Heart left ventricle (tissue), 16 donors: Measurements from ENCODE around the gene RAB10. TPM values are rescaled to one million over a fixed set of nuclear protein-coding genes. Genes with fewer than 3 reads are reported as not detected.

Experiments used
- ATAC-seq, 4 donors: fragments of 200-7000 bp; cut with Tn5 transposase; one replicate each; pipeline ENCODE4 v1.9.1; 2020 to 2022; ENCODE audit warnings: moderate library complexity in 4 of 4, mild to moderate bottlenecking in 3 of 4, moderate number of reproducible peaks in 1 of 4
- DNase-seq, 5 donors: peaks; one replicate each; pipeline ENCODE4 v3.0.0-alpha.2; 2020
- H3K27ac ChIP-seq, 12 donors: fragments of 200-600 bp; sonication (generic) in 4 of 12; one replicate each; pipeline versions ENCODE4 v1.5.0 to v1.8.0; 2016 to 2022; ENCODE audit warnings: mild to moderate bottlenecking in 2 of 12
- H3K27me3 ChIP-seq, 9 donors: fragments of 200-600 bp; sonication (generic) in 2 of 9; one replicate each; pipeline versions ENCODE4 v1.5.1 to v1.8.0; 2016 to 2022; ENCODE audit warnings: mild to moderate bottlenecking in 3 of 9
- H3K36me3 ChIP-seq, 9 donors: fragments of 200-600 bp; sonication (generic) in 2 of 9; one replicate each; pipeline versions ENCODE4 v1.5.0 to v1.8.0; 2018 to 2022; ENCODE audit warnings: mild to moderate bottlenecking in 2 of 9
- H3K4me1 ChIP-seq, 12 donors: fragments of 200-600 bp; sonication (generic) in 4 of 12; one replicate each; pipeline versions ENCODE4 v1.5.0 to v1.8.0; 2016 to 2022; ENCODE audit warnings: mild to moderate bottlenecking in 3 of 12
- H3K4me3 ChIP-seq, 12 donors: fragments of 200-600 bp; sonication (generic) in 4 of 12; one replicate each; pipeline versions ENCODE4 v1.5.0 to v1.8.0; 2017 to 2022; ENCODE audit warnings: mild to moderate bottlenecking in 9 of 12, moderate library complexity in 4 of 12
- H3K9me3 ChIP-seq, 12 donors: fragments of 200-600 bp; sonication (generic) in 4 of 12; one replicate each; pipeline versions ENCODE4 v1.5.0 to v1.8.0; 2016 to 2022; ENCODE audit warnings: mild to moderate bottlenecking in 1 of 12
- POLR2A ChIP-seq, 2 donors: fragments of 450-650 bp; IDR thresholded peaks; one replicate each; pipeline ENCODE4 v1.6.1; 2017; ENCODE audit warnings: antibody characterized with exemption in 2 of 2, mild to moderate bottlenecking in 2 of 2, moderate library complexity in 2 of 2
- WGBS, 4 donors: extraction: QIAGEN DNeasy Blood & Tissue Kit in 2 of 4; methylation state at CpG; one replicate each; pipeline versions ENCODE4 v1.1.5 to v1.1.7; 2013 to 2018; 5-methylcytosine and 5-hydroxymethylcytosine counted together
- intact Hi-C, 10 donors: fragments of 100-400 bp; cut with DNase I; formaldehyde crosslinking; loops; one replicate each; pipeline versions ENCODE4 v1.11.1 to v1.14.2; 2022
- polyA plus RNA-seq, 2 donors: library from polyadenylated mRNA; stranded (reverse); fragments of 200-250 nt; gene quantifications; one replicate each; pipeline ENCODE4 v1.2.3, GENCODE V29; 2013
- total RNA-seq, 9 donors: library from RNA; depleted of rRNA in 2 of 9; stranded (reverse); fragments of >200 nt in 2 of 9; fragmentation: NEBNext Ultra II Directional in 3 of 9; extraction: Animal tissue kit (Norgen Biotek cat#: 25700) in 3 of 9; gene quantifications; one replicate each; pipeline versions ENCODE4 v1.1.0 to v1.2.4, GENCODE V29; 2016 to 2023
- TF ChIP-seq, protein P1 (sequence below), 12 donors: fragments of 200-600 bp; sonication (generic) in 4 of 12; IDR thresholded peaks; one replicate each; pipeline versions ENCODE4 v1.5.0 to v1.8.0; 2018 to 2022; ENCODE audit warnings: antibody characterized with exemption in 12 of 12, mild to moderate bottlenecking in 5 of 12
- donor health status: ischemic (EF 13 %, LVEDD 7.1; RV severe dilation, severe dysfunction).
- donor health status: healthy with polysubstance abuse.
- donor health status: DM: no; HTN: yes; CAD: no.
- donor health status: DM: no; HTN: no; CAD: no.
- donor health status: ischemic (EF 25% LVEDD 6.9; RV normal size, moderate dysfunction).
- donor health status: ischemic (EF 25% LVEDD 5.7; RV mildly dilated, moderate dysfunction).
- donor health status: healthy.
- donor health status: DM: yes; HTN: yes; CAD: no.
- donor health status: ischemic (EF 35%, LVEDD 5.7; RV mildly dilated, moderate dysfunction).
- donor health status: nonischemic (EF 11% LVEDD 7.7; RV severe dilation, severe dysfunction).
- donor health status: DM: yes; HTN: yes; CAD: no.
- donor health status: PGD.
- donor health status: ischemic (EF 29% LVEDD 5.4; RV normal size, mild dysfunction).
- donor health status: nonischemic (EF 23%, LVEDD 6.1; RV moderate dilation, normal function).

The RAB10 gene
- total and polyA plus RNA-seq, 11 donors, result 33.1 to 121 (median 97.4) TPM

DNA sequence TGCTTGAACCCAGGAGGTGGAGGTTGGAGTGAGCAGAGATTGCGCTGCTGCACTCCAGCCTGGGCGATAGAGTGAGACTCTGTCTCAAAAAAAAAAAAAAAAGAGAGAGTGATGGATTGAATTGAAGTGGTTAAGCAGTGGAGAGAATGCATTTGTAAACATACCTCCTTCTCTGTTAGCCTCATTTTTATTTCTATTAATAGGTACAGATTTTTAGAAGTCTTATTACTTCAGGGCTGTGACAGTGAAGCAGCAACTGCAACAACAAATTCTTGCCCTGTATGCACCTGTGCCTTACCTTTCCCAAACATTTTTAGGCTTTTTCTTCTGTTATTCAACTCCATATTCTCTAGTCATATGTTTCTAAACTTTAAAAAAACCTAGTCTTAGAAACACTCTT is 55.5 kb downstream of the RAB10 start:
- H3K9me3 ChIP-seq, result no peaks in the 10 kb centered on the region
- no peaks in the 10 kb centered on the region for H3K27me3 ChIP-seq
- TF ChIP-seq, protein P1, sequence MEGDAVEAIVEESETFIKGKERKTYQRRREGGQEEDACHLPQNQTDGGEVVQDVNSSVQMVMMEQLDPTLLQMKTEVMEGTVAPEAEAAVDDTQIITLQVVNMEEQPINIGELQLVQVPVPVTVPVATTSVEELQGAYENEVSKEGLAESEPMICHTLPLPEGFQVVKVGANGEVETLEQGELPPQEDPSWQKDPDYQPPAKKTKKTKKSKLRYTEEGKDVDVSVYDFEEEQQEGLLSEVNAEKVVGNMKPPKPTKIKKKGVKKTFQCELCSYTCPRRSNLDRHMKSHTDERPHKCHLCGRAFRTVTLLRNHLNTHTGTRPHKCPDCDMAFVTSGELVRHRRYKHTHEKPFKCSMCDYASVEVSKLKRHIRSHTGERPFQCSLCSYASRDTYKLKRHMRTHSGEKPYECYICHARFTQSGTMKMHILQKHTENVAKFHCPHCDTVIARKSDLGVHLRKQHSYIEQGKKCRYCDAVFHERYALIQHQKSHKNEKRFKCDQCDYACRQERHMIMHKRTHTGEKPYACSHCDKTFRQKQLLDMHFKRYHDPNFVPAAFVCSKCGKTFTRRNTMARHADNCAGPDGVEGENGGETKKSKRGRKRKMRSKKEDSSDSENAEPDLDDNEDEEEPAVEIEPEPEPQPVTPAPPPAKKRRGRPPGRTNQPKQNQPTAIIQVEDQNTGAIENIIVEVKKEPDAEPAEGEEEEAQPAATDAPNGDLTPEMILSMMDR (IDR thresholded peaks at IDR 0.05), result no peak
- no peak for TF ChIP-seq POLR2A (IDR thresholded peaks at IDR 0.05)
- no peak overlapping the region for H3K4me3 ChIP-seq
- whole genome bisulfite sequencing, 4 donors, result 78 to 90% (median 82%) methylated on average over 2 of the region's 2 CpGs
- DNase-seq (no peak), ATAC-seq (no peak)
- peaks cover 0 to 46% (median 4%) of the 10 kb centered on the region in 12 donors for H3K4me1 ChIP-seq
- intact Hi-C loops, result loop anchor here in 8 of 10 donors (2.0 to 10.0 kb wide), 5 partner anchors 38 to 95 kb away; no protein-coding TSS in a partner anchor
- peaks cover 0 to 18% (median 4%) of the 10 kb centered on the region in 9 donors for H3K36me3 ChIP-seq
- H3K27ac ChIP-seq, result no peak overlapping the region

DNA sequence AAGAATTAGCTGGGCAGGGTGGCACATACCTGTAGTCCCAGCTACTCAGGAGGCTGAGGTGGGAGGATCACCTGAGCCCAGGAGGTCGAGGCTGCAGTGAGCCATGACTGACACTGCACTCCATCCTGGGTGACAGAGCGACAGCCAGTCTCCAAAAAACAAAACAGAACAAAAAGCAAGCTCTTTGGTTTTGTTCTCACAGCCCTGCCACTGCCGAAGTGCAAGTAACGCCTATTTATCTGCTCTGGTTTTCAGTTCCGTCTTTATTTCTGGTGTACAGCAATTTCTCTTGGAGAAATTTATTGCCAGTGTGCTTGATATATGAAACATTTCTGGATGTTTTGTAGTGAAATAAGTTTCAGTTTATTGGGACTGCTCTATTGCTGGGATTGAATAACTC is 61.9 kb downstream of the RAB10 start:
- intact Hi-C loops, result no loop called here
- Histone ChIP-seq H3K4me1 (peaks cover 0 to 43% (median 13%) of the 10 kb centered on the region in 12 donors), H3K27me3 (no peaks in the 10 kb centered on the region), H3K27ac (no peak overlapping the region), H3K4me3 (no peak overlapping the region), H3K36me3 (peaks cover 0 to 34% (median 4%) of the 10 kb centered on the region in 9 donors), H3K9me3 (no peaks in the 10 kb centered on the region)
- DNase-seq (no peak), ATAC-seq (no peak)
- TF ChIP-seq, protein P1 (IDR thresholded peaks at IDR 0.05), result no peak
- no peak for TF ChIP-seq POLR2A (IDR thresholded peaks at IDR 0.05)
- WGBS, 4 donors, result 87 to 94% (median 92%) methylated on average over 5 of the region's 5 CpGs

DNA sequence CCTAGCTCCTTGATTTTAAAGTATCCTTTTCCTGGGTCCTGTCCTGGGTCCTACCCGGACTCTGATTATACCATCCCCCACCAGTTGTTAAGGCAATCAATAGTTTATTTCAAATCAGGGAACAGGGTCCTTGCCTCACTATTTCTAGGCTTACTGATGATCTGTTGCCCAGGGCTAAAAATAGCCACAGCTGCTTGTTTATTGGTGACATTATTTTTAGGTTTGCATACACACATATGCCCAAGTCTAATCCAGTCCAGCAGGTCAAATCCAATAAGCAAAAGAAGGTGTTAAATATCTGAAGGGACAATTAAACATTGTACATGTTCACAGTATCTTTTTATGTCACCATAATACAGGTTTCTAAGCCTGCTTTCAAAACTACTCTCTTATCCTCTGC is 66.0 kb downstream of the RAB10 start:
- Histone ChIP-seq H3K36me3 (peaks cover 0 to 34% (median 2%) of the 10 kb centered on the region in 9 donors), H3K4me1 (peaks cover 0 to 41% (median 17%) of the 10 kb centered on the region in 12 donors), H3K9me3 (peaks cover 0 to 9% (median 0%) of the 10 kb centered on the region in 12 donors), H3K27me3 (no peaks in the 10 kb centered on the region), H3K4me3 (no peak overlapping the region), H3K27ac (peak overlapping the region in 11 of 12 donors; percentile 24 to 69 (median 50))
- intact Hi-C loops, result loop anchor here in 1 of 10 donors (2.0 kb wide), 1 partner anchor 23 kb away; no protein-coding TSS in a partner anchor
- DNase-seq (no peak), ATAC-seq (peak; percentile 72 to 82 (median 81))
- 46 to 60% (median 56%) methylated on average over 1 of the region's 1 CpG for WGBS, 4 donors
- TF ChIP-seq, protein P1 (IDR thresholded peaks at IDR 0.05), result no peak
- no peak for TF ChIP-seq POLR2A (IDR thresholded peaks at IDR 0.05)

DNA sequence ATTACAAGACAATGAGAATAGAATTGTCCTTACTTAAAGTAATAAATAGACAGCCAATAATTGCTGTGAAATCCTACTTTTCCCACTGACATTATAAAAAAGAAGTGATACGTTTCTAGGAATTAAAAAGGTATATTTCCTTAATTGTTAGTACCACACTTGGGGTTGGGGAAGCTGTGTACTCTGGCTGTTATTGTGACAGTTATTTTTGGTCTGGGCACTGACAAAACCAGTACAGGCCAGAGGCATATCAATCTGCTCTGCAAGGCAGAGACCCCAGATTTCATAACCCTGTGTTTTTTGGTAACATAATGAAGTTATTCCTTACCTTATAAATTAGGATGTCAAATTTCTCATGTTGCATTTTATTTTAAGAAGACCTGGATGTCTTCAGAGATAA is 66.5 kb downstream of the RAB10 start:
- no peak for TF ChIP-seq POLR2A (IDR thresholded peaks at IDR 0.05)
- TF ChIP-seq, protein P1 (IDR thresholded peaks at IDR 0.05), result no peak
- Histone ChIP-seq H3K4me3 (no peak overlapping the region), H3K4me1 (peaks cover 0 to 41% (median 17%) of the 10 kb centered on the region in 12 donors), H3K27me3 (no peaks in the 10 kb centered on the region), H3K36me3 (peaks cover 0 to 33% (median 2%) of the 10 kb centered on the region in 9 donors), H3K9me3 (peaks cover 0 to 9% (median 0%) of the 10 kb centered on the region in 12 donors), H3K27ac (peak overlapping the region in 11 of 12 donors; percentile 24 to 69 (median 50))
- ATAC-seq (peak in 3 of 4 donors; percentile 65 to 89 (median 88)), DNase-seq (no peak)
- intact Hi-C loops, result loop anchor here in 1 of 10 donors (2.0 kb wide), 1 partner anchor 22 kb away; no protein-coding TSS in a partner anchor
- WGBS, 4 donors, result 36 to 65% (median 51%) methylated on average over 1 of the region's 1 CpG
